ENCODE data around the gene PDE4D.
"Not testable (repeated sequence)": the region's sequence is repeated elsewhere in the genome, so short reads cannot be mapped to it uniquely, and the experiment has no call there.

PDE4D gene

DNA sequence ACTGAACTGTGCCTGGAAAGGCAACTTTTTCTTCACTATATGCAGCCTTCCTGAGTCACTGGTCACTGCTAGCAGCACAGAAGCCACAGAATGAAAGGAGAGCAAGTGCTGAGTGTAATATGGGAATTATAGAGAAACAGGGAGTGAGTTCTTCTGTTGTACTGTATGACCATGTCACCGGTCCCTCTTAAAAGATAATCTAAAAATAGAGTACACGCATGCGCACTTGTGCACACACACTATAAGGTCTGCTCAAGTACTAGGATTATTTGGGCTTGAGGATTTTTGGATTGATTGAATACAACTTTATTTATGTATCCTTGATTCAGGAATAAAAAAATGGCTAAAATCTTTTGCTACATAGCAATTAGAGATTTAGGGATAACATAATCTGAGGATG, 571.9 kb downstream of the PDE4D start:
- TF ChIP-seq POLR2A (IDR thresholded peaks at IDR 0.05; ENCODE audit: low read depth, low read length) (no peak), PAX5 (IDR thresholded peaks at IDR 0.05; ENCODE audit: insufficient read depth, low read length, severe bottlenecking) (no peak), SPI1 (IDR thresholded peaks at IDR 0.05; ENCODE audit: low read depth, low read length) (no peak)
- FAIRE-seq (no peak), DNase-seq (ENCODE audit: insufficient read length, low spot score) (no peak)

DNA sequence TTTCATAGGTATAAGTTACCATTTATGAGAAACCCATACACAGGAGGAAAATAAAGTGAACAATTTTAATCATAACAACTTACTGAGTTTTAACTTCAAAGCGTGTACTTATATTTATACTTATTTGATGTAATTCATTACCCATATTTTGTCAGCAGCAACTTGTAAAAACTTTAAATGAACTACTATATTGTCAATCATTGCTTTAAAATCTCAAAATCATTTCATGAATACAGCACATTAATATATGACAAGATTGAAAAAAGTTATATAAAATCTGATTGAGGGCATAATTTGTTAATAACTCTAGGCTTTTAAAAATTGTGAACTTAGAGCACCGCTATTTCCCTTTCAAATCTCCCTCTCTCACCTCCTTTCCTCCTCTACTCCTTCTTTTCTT, 573.1 kb downstream of the PDE4D start:
- FAIRE-seq (no peak), DNase-seq (ENCODE audit: insufficient read length, low spot score) (no peak)
- TF ChIP-seq POLR2AphosphoS5 (IDR thresholded peaks at IDR 0.05; ENCODE audit: low read depth, low read length) (no peak), TAF1 (IDR thresholded peaks at IDR 0.05; ENCODE audit: low read depth, low read length) (no peak), PAX5 (IDR thresholded peaks at IDR 0.05; ENCODE audit: insufficient read depth, low read length, severe bottlenecking) (no peak), POU2F2 (IDR thresholded peaks at IDR 0.05; ENCODE audit: low read depth, low read length) (no peak)

DNA sequence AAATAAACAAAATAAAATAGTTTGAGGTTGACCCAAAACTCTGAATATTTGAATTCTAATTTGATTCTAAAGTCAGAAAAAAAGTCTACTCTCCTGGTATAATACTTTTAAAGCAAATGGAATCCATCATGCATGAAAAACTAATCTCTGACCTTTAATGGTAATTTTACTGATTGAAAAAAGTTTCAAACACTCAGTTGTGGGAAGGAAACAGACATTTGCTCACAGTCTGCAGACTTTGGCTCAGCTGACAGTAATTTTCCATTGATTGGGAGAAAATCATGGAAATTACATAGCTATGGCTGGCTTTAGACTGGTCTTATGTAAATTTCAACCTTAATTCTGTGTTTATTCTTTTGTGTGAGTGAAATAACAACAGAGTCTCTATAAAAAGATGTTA, 574.3 kb downstream of the PDE4D start:
- FAIRE-seq (no peak), DNase-seq (ENCODE audit: insufficient read length, low spot score) (no peak)
- TF ChIP-seq POLR2A (IDR thresholded peaks at IDR 0.05; ENCODE audit: low read depth, low read length) = no peak
- no peak for TF ChIP-seq POU2F2 (IDR thresholded peaks at IDR 0.05; ENCODE audit: low read depth, low read length)
- TF ChIP-seq SPI1 (IDR thresholded peaks at IDR 0.05; ENCODE audit: low read depth, low read length) = no peak
- TF ChIP-seq POLR2AphosphoS5 (IDR thresholded peaks at IDR 0.05; ENCODE audit: low read depth, low read length) = no peak
- TF ChIP-seq TAF1 (IDR thresholded peaks at IDR 0.05; ENCODE audit: low read depth, low read length) = no peak
- no peak for TF ChIP-seq PAX5 (IDR thresholded peaks at IDR 0.05; ENCODE audit: insufficient read depth, low read length, severe bottlenecking)

DNA sequence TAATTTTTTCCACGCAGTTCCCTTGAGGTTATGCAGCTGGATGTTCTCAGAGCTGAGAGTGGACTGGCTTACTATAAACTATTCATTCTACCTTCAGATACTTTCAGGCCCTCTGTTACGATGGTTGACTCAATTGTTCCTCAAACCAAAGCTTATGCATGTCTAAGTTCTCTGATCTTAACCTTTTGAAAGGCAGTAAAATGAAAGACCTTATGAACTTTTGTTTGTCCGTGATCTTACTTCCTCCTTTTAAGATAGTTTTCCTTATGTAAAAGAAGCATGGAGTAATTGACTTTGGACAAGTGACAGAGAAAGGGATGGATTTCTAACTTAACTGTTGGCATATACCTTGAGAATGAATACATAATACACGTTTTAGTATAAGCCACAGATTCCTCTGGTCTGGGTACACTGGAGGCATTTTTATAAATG, 575.7 kb downstream of the PDE4D start:
- no peak for TF ChIP-seq PAX5 (IDR thresholded peaks at IDR 0.05; ENCODE audit: insufficient read depth, low read length, severe bottlenecking)
- FAIRE-seq (no peak), DNase-seq (ENCODE audit: insufficient read length, low spot score) (no peak)

DNA sequence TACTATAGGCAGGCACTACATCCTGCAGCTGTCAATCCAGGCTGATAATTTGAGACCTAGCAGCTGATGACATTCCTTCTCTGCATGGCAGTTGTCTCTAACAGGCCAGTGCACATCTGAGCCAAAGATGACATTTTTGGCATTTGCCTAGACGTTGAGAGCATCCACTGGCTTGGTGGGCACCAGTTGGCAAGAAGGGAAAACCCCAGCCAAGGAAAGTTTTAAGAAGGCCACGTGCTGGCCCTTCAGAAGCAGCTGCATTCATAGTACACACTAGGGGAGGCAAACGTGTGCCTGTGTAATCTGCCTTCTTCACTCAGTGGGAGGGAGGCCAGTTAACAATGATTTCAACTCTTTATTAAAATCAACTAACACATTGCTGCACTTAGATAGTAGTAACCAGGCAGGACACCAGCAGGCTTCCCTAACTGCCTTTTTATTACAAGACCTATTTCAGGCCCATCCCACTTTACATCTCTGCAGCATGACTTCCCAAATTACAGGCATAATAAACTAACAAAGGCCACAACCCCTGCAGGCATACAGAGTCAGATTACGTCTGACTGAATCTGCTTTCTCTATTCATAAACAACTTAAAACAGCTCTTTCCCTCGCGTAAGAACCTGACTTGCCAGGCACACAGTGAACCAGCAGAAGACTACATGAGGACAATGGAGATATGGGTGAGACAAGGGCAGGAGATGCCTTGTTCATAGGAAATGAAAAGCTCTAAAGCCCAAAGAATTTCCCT, 576.3 kb downstream of the PDE4D start:
- FAIRE-seq (no peak), DNase-seq (ENCODE audit: insufficient read length, low spot score) (no peak)
- TF ChIP-seq PAX5 (IDR thresholded peaks at IDR 0.05; ENCODE audit: insufficient read depth, low read length, severe bottlenecking) = no peak
- TF ChIP-seq POLR2AphosphoS5 (IDR thresholded peaks at IDR 0.05; ENCODE audit: low read depth, low read length) = no peak
- no peak for TF ChIP-seq POLR2A (IDR thresholded peaks at IDR 0.05; ENCODE audit: low read depth, low read length)
- TF ChIP-seq POU2F2 (IDR thresholded peaks at IDR 0.05; ENCODE audit: low read depth, low read length) = no peak
- no peak for TF ChIP-seq SPI1 (IDR thresholded peaks at IDR 0.05; ENCODE audit: low read depth, low read length)
- no peak for TF ChIP-seq TAF1 (IDR thresholded peaks at IDR 0.05; ENCODE audit: low read depth, low read length)

DNA sequence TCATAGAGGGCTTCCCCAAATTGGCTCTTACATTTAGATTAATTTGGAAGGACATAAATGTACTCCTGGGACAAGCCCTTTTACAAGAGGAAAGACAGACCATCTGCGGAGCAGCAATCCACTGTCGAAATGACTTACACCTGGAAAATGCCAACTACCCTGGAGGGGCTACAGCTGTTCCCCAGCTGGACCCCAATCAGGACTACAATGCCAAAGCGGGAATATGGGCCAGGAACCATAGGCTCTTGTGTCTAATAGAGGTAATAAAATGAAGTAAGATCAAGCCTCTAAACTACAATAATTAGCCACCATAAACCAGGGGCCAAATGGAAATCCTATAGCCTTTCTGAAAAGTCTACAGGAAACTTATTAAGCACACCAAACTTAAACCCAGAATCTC, 581.3 kb downstream of the PDE4D start:
- FAIRE-seq = no peak
- TF ChIP-seq PAX5 (IDR thresholded peaks at IDR 0.05; ENCODE audit: insufficient read depth, low read length, severe bottlenecking) (no peak), POLR2A (IDR thresholded peaks at IDR 0.05; ENCODE audit: low read depth, low read length) (no peak), SPI1 (IDR thresholded peaks at IDR 0.05; ENCODE audit: low read depth, low read length) (no peak), TAF1 (IDR thresholded peaks at IDR 0.05; ENCODE audit: low read depth, low read length) (no peak), POU2F2 (IDR thresholded peaks at IDR 0.05; ENCODE audit: low read depth, low read length) (no peak)
- DNase-seq (ENCODE audit: insufficient read length, low spot score) = no peak

DNA sequence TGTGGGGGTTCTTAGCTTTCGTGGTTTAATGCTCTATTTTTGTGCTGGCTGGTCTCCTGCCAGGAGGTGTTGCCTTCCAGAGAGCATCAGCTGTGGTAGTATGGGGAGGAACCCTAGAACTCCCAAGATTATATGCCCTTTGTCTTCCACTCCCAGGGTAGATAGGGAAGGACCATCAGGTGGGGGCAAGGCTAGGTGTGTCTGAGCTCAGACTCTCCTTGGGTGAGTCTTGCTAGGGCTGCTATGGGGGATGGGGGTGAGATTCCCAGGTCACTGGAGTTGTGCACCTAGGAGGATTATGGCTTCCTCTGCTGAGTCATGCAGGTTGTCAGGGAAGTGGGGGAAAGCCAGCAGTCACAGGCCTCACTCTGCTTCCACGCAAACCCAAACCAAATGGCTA, 584.8 kb downstream of the PDE4D start:
- FAIRE-seq; DNase-seq (ENCODE audit: insufficient read length, low spot score): not testable (repeated sequence)

DNA sequence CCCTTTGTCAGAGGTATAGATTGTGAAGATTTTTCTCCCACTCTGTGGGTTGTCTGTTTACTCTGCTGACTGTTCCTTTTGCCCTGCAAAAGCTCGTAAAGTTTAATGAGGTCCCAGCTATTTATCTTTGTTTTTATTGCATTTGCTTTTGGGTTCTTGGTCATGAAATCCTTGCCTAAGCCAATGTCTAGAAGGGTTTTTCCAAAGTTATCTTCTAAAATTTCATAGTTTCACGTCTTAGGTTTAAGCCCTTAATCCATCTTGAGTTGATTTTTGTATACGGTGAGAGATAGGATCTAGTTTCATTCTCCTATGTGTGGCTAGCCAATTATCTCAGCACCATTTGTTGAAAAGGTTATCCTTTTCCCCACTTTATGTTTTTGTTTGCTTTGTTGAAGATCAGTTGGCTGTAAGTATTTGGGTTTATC, 590.2 kb downstream of the PDE4D start:
- not testable (repeated sequence) for DNase-seq (ENCODE audit: insufficient read length, low spot score); FAIRE-seq

DNA sequence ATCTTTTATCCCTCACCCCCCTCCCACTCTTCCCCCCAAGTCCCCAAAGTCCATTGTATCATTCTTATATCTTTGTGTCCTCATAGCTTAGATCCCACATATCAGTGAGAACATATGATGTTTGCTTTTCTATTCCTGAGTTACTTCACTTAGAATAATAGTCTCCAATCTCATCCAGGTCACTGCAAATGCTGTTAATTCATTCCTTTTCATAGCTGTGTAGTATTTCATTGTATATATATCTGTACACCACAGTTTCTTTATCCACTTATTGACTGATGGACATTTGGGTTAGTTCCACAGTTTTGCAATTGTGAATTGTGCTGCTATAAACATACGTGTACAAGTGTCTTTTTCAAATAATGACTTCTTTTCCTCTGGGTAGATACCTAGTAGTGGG, 591.0 kb downstream of the PDE4D start:
- FAIRE-seq; DNase-seq (ENCODE audit: insufficient read length, low spot score): not testable (repeated sequence)

DNA sequence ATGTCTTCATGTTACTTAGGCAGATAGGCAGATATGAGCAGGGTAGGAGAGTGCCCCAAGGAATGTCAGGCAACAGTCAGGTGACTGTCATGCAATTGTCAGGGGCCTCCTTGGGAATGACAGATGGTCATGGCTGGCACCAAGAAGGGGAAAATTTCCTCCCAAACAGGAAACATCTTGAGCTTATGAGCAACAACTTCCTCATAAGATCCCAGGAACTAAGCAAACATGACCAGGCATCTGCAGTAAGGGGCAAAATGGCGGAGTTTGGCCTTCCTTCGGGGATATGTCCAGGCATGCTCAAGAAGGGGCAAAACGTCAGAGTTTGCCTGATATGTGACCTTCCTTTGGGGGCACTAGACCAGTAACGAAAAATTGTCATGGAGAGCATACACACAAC, 591.8 kb downstream of the PDE4D start:
- TF ChIP-seq POLR2A (IDR thresholded peaks at IDR 0.05; ENCODE audit: low read depth, low read length) (no peak), SPI1 (IDR thresholded peaks at IDR 0.05; ENCODE audit: low read depth, low read length) (no peak), POLR2AphosphoS5 (IDR thresholded peaks at IDR 0.05; ENCODE audit: low read depth, low read length) (no peak), POU2F2 (IDR thresholded peaks at IDR 0.05; ENCODE audit: low read depth, low read length) (no peak), TAF1 (IDR thresholded peaks at IDR 0.05; ENCODE audit: low read depth, low read length) (no peak), PAX5 (IDR thresholded peaks at IDR 0.05; ENCODE audit: insufficient read depth, low read length, severe bottlenecking) (no peak)
- no peak for FAIRE-seq
- DNase-seq (ENCODE audit: insufficient read length, low spot score) = no peak

DNA sequence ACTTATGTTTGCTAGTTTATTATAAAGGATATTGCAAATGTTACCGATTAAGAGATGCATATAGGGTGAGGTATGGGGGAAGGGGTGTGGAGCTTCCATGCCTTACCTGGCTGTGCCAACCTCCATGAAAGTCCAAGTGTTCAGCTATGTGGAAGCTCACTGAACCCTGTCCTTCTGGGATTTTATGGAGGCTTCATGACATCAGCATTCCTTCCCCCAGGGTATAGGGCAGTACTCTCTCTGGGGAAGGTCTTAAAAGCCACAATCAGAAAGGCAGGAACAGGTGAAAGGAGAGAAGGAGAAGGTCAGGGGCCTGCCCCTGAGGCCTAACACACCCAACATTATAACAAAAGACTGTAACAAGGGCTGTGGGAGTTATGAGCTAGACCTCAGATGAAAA, 592.6 kb downstream of the PDE4D start:
- FAIRE-seq = no peak

More for the DNA sequence above, 592.6 kb downstream of the PDE4D start:
- TF ChIP-seq POU2F2 (IDR thresholded peaks at IDR 0.05; ENCODE audit: low read depth, low read length) (no peak), POLR2AphosphoS5 (IDR thresholded peaks at IDR 0.05; ENCODE audit: low read depth, low read length) (no peak), SPI1 (IDR thresholded peaks at IDR 0.05; ENCODE audit: low read depth, low read length) (no peak), PAX5 (IDR thresholded peaks at IDR 0.05; ENCODE audit: insufficient read depth, low read length, severe bottlenecking) (no peak), TAF1 (IDR thresholded peaks at IDR 0.05; ENCODE audit: low read depth, low read length) (no peak), POLR2A (IDR thresholded peaks at IDR 0.05; ENCODE audit: low read depth, low read length) (no peak)
- DNase-seq (ENCODE audit: insufficient read length, low spot score) = no peak
